Measurements from ENCODE around the gene KIFC3.
"Not testable (repeated sequence)": the region's sequence is repeated elsewhere in the genome, so short reads cannot be mapped to it uniquely, and the experiment has no call there.

The KIFC3 gene

DNA sequence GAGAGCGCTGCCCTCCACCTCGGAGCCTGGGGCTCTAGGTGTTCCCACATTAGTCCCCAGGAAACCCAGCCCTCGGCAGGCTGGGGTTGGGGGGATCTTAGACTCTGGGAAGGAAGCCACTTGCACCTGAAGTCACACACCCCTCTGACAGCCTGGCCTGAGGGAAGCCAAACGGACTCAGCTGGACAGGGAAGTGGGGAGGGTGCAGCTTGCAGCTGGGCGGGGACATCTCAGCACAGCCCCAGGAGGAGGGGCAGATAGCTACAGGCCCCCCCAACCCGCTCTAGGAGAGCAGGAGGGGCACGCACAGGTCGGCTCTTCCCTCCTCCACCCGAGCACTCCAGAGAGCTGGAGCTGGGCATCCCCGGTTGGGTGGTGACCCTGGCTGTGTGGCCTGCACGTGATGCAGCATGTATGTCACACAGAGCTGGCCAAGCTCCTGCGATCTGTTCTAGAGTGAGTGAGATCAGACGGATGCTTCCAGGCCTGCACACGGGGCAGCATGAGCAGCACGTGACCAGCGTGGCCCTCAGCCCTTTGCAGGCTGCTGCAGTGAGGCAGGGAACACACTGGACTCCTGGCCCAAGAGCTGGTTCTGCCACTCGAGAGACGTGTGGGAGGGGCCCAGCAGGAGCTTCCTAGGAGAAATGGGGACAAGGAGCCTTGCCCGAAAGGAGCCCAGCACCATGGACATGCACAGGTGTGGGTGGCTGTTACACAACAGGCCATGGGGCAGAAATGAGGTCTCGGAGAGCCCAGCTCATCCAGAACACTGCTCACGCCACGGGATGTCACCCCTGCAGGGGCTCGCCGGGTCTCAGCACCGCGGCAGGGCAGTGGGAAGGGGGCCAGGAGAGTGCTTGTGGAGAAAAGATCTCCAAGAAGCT lies 15.4 kb downstream of the KIFC3 start:
- no peak for DNase-seq

GRCh38 chr16:57785924-57786323 lies 16.4 kb downstream of the KIFC3 start:
- DNase-seq: no peak

- DNase-seq: no peak
These were observed 16.9 kb downstream of the KIFC3 start for GRCh38 chr16:57785385-57785784.

- no peak for DNase-seq
These were observed 18.0 kb downstream of the KIFC3 start for GRCh38 chr16:57784334-57784733.

GRCh38 chr16:57783883-57784282 lies 18.4 kb downstream of the KIFC3 start:
- no peak for DNase-seq

GRCh38 chr16:57783116-57783515 lies 19.2 kb downstream of the KIFC3 start:
- no peak for DNase-seq

DNA sequence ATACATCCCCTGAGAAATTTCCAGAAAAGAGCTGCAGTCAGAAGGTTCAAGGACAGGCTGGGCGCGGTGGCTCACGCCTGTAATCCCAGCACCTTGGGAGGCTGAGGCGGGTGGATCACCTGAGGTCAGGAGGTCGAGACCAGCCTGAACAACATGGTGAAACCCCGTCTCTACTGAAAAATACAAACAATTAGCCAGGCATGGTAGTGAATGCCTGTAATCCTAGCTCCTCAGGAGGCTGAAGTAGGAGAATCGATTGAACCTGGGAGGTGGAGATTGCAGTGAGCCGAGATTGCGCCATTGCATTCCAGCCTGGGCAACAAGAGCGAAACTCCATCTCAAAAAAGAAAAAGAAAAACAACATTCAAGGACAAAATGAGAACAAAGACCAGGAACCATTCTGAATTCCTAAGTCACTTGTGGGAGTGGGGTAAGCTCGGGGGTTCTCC lies 19.7 kb downstream of the KIFC3 start:
- not testable (repeated sequence) for DNase-seq

- DNase-seq: no peak
These were observed 20.3 kb downstream of the KIFC3 start for GRCh38 chr16:57781741-57782606.

DNA sequence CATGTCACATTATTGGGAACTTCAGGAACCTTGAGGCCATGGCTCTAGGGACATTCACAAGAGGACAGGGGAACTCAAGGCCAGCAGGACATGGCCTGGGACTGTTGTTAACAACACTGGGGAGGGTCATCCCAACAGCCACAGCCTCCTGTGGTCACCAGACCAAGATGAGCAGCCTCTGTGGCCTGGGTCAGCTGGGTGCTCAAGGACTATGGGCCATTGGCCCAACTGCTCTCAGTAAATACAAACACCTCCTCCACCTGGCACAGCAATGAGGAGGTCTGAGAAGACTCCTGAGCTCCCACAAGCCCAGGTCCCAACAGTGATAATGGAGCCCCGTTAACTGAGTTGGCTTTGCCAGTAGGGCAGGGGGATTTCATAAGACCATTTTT lies 20.9 kb downstream of the KIFC3 start:
- no peak for DNase-seq

DNA sequence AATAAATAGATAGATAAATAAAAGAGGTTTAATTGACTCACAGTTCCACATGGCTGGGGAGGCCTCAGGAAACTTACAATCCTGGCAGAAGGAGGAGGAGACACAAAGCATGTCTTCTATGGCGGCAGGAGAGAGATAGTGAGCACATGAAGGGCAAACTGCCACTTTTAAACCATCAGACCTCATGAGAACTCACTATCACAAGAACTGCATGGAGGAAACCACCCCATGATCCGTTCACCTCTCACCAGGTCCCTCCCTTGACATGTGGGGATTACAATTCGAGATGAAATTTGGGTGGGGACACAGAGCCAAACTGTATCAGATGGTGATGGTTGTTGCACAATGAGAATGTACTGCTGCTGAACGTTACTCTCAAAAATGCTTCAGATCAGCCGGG lies 22.5 kb downstream of the KIFC3 start:
- not testable (repeated sequence) for DNase-seq

DNA sequence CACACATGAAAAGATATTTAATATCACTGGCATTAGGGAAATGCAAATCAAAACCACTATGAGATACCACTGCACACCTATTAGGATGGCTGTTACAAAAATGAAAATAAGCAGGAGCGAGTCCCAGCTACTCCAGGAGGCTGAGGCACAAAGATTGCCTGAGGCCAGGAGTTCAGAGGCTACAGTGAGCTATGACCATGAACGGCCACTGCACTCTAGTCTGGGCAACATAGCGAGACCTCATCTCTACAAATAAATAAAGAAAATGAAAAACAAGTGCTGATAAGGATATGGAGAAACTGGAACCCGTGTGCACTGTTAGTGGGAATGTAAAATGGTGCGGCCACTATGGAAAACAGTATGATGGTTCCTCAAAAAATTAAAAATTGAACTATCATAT lies 23.6 kb downstream of the KIFC3 start:
- no peak for DNase-seq

GRCh38 chr16:57775661-57776469 lies 26.4 kb downstream of the KIFC3 start:
- DNase-seq: no peak

DNA sequence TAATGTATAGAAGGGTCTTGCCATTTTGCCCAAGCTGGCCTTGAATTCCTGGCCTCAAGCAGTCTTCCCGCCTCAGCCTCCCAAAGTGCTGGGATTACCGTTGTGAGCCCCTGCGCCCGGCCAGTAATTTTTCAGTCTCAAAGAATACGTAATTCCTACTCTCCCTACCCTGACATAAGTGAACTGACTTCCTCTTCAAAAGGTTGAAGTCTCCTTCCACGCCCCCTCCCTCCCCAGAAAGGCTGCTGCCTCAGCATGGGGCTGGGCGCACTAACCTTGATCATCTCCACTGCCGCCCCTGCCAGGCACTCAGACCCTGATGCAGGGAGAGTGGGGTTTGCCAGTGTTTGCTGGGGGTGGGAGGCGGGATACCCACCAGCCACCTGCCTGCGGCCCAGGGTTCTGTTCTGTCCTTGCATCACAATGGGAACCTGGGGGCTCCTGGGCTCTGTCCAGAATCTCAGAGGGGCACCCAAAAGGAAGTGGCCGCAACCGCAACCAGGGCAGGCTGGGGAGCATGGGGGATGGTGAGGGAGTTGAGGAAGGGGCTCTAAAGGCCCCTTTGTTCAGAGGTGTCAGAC lies 27.5 kb downstream of the KIFC3 start:
- DNase-seq: no peak

DNA sequence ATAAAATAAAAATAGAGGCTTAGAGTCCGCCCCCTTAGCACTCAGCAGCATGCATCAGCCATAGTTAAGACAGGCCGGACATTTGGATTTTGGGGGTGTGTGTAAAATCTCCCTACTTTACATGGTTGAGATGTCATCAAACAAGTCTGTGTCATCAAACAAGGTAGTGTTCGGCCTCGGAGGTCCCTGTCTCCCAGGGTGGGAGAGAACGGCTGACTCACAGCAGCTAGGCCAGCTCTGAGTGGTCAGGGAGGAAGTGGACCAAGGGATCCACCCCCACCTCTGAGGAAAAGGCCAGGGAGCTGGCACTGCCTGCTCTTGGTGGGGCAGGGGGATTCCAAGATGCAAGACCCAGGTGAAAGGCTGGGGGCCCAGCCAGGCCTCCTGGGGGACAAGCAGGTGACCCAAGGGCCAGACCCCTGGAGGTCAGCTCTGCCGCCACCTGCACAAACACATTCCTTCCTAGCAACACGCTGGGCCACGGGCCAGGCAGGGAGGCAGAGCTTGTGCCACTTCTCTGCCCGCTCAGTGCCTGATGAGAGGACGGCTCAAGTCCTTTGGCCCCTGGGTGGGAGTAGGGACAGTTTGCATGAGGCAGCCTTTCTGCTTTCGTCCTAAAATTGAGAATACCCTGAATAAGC lies 28.5 kb downstream of the KIFC3 start:
- no peak for DNase-seq

DNA sequence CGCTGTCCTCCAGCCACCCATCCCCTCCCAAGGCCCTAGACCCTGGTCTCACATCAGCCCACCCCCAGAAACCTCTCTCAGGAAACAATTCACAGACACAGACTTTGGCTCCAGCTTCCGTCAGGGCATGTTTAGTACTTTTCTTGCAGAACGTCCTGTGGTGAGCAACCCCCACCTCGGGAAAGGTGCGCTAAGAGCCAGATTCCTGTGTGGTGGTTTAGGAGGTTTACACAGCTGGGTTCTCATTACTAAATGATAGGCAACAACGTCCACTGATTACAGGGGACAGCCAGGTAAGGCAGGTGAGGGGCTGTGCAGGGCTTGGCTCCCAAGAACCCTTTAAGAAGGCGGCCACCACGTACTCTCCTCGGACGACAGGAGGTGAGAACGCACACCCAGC lies 29.3 kb downstream of the KIFC3 start:
- DNase-seq: no peak

DNA sequence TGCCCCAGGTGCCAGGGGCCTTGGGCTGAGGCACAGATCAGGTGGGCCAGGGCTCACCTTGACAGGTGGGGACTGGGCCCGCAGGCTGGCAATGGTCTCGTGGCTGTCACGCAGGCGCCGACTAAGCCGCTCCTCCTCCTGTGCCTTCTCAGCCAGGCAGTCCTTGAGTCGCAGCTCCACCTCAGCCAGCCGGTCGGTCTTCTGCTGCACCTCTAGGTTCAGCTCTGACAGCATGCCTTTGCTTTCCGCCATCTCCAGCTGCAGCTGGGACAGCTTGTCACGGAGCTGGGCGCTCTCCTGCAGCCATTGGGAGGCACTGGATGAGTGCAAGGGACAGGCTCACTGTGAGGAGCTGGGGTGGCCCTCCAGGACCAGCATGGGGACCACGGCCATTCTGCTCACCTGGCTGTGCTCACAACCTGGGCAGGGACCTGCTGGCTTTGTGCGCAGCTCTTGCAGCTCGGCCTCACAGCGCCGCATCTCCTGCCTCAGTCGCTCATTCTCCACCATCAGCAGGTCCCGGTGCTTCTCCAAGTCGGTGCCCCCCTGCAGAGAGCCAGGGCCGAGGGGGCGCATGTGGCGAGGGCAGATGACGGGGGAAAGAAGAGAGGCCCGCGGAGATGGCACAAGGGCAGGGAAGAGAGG lies 31.0 kb downstream of the KIFC3 start:
- DNase-seq: no peak

DNA sequence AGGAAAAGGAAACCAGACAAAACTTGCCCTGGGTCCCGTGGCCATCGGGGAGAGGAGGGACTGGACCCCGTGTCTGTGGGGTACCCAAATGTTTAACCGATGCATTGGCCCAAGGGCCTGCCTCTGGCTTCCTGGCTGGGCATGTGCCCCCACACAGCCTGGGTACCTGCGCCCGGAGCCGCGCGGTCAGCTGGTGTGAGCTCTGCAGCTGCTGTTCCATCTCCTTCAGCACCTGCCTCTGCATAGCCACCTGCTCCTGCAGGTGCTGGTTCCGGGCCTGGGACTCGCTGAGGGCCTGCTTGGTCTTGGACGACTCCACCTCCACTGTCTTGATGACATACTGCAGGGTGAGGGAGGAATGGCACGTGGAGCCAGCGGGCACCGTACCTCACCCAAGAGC lies 31.9 kb downstream of the KIFC3 start:
- no peak for DNase-seq

GRCh38 chr16:57769541-57770145 lies 32.6 kb downstream of the KIFC3 start:
- DNase-seq: no peak

DNA sequence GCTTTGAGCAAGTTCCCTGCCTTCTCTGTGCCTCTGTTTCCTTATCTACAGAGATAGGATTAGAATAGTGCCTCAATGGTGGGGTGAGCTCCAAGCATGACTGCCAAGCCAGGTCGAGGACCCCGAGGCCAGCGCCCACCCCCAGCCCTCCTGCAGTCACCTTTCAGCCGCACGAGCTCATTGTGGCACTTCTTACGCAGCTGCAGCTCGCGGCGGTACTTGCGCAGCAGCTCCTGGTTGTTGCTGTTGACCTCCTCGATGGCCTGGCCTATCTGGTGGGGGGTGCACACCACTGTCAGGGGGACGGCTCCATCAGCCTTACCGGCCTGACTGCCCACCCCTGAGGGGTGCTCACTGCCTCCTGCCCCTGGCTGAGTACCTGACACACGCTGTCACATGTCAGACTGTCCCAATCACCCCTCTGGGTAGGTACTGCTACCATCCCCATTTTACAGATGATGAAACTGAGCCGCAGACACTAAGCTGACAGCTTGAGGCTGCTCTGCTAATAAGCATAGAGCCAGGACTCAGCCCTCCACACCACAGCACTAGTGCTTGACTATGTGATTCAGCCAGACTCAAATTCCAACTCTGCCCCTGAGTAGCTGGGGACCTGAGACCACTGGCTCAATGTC lies 35.5 kb downstream of the KIFC3 start:
- no peak for DNase-seq

GRCh38 chr16:57765160-57765728 lies 37.0 kb downstream of the KIFC3 start:
- no peak for DNase-seq
